Neural cell (in vitro differentiated cells): ENCODE results near the gene AP1S1. TPM values are rescaled to one million over a fixed set of nuclear protein-coding genes. Genes with fewer than 3 reads are reported as not detected.

Source experiments
- H2AFZ ChIP-seq: fragments of 200-600, 300-800 bp; sonication (generic), shearing (Covaris generic); 2 replicates; pipeline ENCODE4 v1.6.0; 2014; ENCODE audit warnings: low read depth, mild to moderate bottlenecking, antibody characterized with exemption, low read length, moderate library complexity
- H3F3A ChIP-seq: fragments of 200-600 bp; shearing (Covaris generic); 2 replicates; pipeline ENCODE4 v1.6.1; 2016; ENCODE audit warnings: mild to moderate bottlenecking, moderate library complexity, mixed read lengths, antibody characterized with exemption, low read length; ENCODE audit not compliant: insufficient read depth, poor library complexity, severe bottlenecking
- H3K27ac ChIP-seq: fragments of 200-600, 300-800 bp; sonication (generic), shearing (Covaris generic); 2 replicates; pipeline ENCODE4 v1.5.1; 2014; ENCODE audit warnings: mild to moderate bottlenecking, low read length, moderate library complexity
- H3K27me3 ChIP-seq: fragments of 300-800, 200-600 bp; sonication (generic), shearing (Covaris generic); 2 replicates; pipeline ENCODE4 v1.6.0; 2014; ENCODE audit warnings: mild to moderate bottlenecking, low read depth, low read length, moderate library complexity; ENCODE audit not compliant: insufficient read depth
- H3K36me3 ChIP-seq: fragments of 300-800, 200-600 bp; sonication (generic), shearing (Covaris generic); 2 replicates; pipeline ENCODE4 v1.5.1; 2014; ENCODE audit warnings: mild to moderate bottlenecking, antibody characterized with exemption, low read length, moderate library complexity; ENCODE audit not compliant: insufficient read depth
- H3K4me2 ChIP-seq: fragments of 300-800, 200-600 bp; sonication (generic), shearing (Covaris generic); 2 replicates; pipeline ENCODE4 v1.6.0; 2014; ENCODE audit warnings: mild to moderate bottlenecking, low read length
- H3K4me3 ChIP-seq: fragments of 300-800, 200-600 bp; sonication (generic), shearing (Covaris generic); 2 replicates; pipeline ENCODE4 v1.5.1; 2014; ENCODE audit warnings: mild to moderate bottlenecking, low read length, moderate library complexity
- H3K79me2 ChIP-seq: fragments of 200-600 bp; shearing (Covaris generic); replicated peaks from 2 replicates; pipeline ENCODE4 v1.6.0; 2014; ENCODE audit warnings: mild to moderate bottlenecking, low read length, moderate library complexity; ENCODE audit not compliant: insufficient read depth
- H3K9ac ChIP-seq: fragments of 300-800, 200-600 bp; sonication (generic), shearing (Covaris generic); 2 replicates; pipeline ENCODE4 v1.6.1; 2016; ENCODE audit warnings: mild to moderate bottlenecking, low read length, mixed read lengths
- H3K9me2 ChIP-seq: fragments of 200-600 bp; shearing (Covaris generic); 2 replicates; pipeline ENCODE4 v1.6.1; 2016; ENCODE audit warnings: mild to moderate bottlenecking, low read length, mixed read lengths; ENCODE audit not compliant: insufficient read depth
- H3K9me3 ChIP-seq: fragments of 200-600, 300-800 bp; sonication (generic), shearing (Covaris generic); 2 replicates; pipeline ENCODE4 v1.6.1; 2016; ENCODE audit warnings: mild to moderate bottlenecking, mixed run types, low read length, moderate library complexity, mixed read lengths
- H4K20me1 ChIP-seq: fragments of 200-600 bp; shearing (Covaris generic); 2 replicates; pipeline ENCODE4 v1.6.1; 2016; ENCODE audit warnings: mild to moderate bottlenecking, mixed run types; ENCODE audit not compliant: insufficient read depth
- CTCF ChIP-seq: fragments of 450-650 bp; IDR thresholded peaks from 2 replicates; pipeline ENCODE4 v1.5.1; 2014; ENCODE audit warnings: antibody characterized with exemption, mild to moderate bottlenecking, moderate library complexity; ENCODE audit not compliant: poor library complexity, severe bottlenecking
- EP300 ChIP-seq: fragments of 450-650 bp; conservative IDR thresholded peaks from 2 replicates; pipeline ENCODE4 v1.6.1; 2014; ENCODE audit warnings: antibody characterized with exemption, mild to moderate bottlenecking, moderate library complexity; ENCODE audit not compliant: poor library complexity, severe bottlenecking
- EZH2 ChIP-seq: fragments of 200-600, 300-800 bp; shearing (Covaris generic), sonication (generic); IDR thresholded peaks from 2 replicates; pipeline ENCODE4 v1.6.1; 2014; ENCODE audit warnings: antibody characterized with exemption, low read length, borderline replicate concordance, mild to moderate bottlenecking; ENCODE audit not compliant: insufficient read depth, poor library complexity, severe bottlenecking
- MXI1 ChIP-seq: fragments of 450-650 bp; conservative IDR thresholded peaks from 2 replicates; pipeline ENCODE4 v1.6.1; 2014; ENCODE audit warnings: antibody characterized with exemption, mild to moderate bottlenecking; ENCODE audit not compliant: poor library complexity, severe bottlenecking
- POLR2AphosphoS5 ChIP-seq: IDR thresholded peaks from 2 replicates; pipeline ENCODE4 v1.6.1; 2012
- RAD21 ChIP-seq: fragments of 450-650 bp; conservative IDR thresholded peaks from 2 replicates; pipeline ENCODE4 v1.6.1; 2014; ENCODE audit warnings: antibody characterized with exemption, mild to moderate bottlenecking, moderate library complexity
- REST ChIP-seq: IDR thresholded peaks from 2 replicates; pipeline ENCODE4 v1.6.1; 2012; ENCODE audit warnings: borderline replicate concordance
- SMC3 ChIP-seq: fragments of 450-650 bp; conservative IDR thresholded peaks from 2 replicates; pipeline ENCODE4 v1.6.1; 2014; ENCODE audit warnings: antibody characterized with exemption, mild to moderate bottlenecking, moderate library complexity; ENCODE audit not compliant: poor library complexity
- TAF1 ChIP-seq: IDR thresholded peaks from 2 replicates; pipeline ENCODE4 v1.6.1; 2012; ENCODE audit warnings: low read depth
- polyA plus RNA-seq: library from polyadenylated mRNA; depleted of rRNA; stranded (reverse); fragments of >200 nt; gene quantifications from 2 replicates; pipeline ENCODE4 v1.2.3, GENCODE V29; 2014

Gene AP1S1
- polyA plus RNA-seq, 1 donor from 2014 or later: 344 TPM

GRCh38 chr7:101116898-101117297 is 37.4 kb upstream of the AP1S1 start:
- H3K9ac ChIP-seq: no peak overlapping the region
- TF ChIP-seq CTCF (no peak), RAD21 (no peak), SMC3 (no peak), EZH2 (no peak), POLR2AphosphoS5 (no peak), TAF1 (no peak), REST (no peak), EP300 (no peak), MXI1 (no peak)
- H3K27me3 ChIP-seq: no peaks in the 10 kb centered on the region
- H3K4me3 ChIP-seq: no peak overlapping the region
- H3K9me3 ChIP-seq: no peaks in the 10 kb centered on the region
- H3F3A ChIP-seq: no peaks in the 10 kb centered on the region
- no peak overlapping the region for H3K4me2 ChIP-seq
- no peak overlapping the region for H3K27ac ChIP-seq
- H3K9me2 ChIP-seq: no peaks in the 10 kb centered on the region
- H3K79me2 ChIP-seq: no peaks in the 10 kb centered on the region
- H2AFZ ChIP-seq: no peak overlapping the region
- no peaks in the 10 kb centered on the region for H3K36me3 ChIP-seq
- no peaks in the 10 kb centered on the region for H4K20me1 ChIP-seq

GRCh38 chr7:101118856-101119255 is 35.4 kb upstream of the AP1S1 start:
- Histone ChIP-seq H3K36me3 (no peaks in the 10 kb centered on the region), H3K9me2 (no peaks in the 10 kb centered on the region), H3K27ac (no peak overlapping the region), H3K9ac (no peak overlapping the region), H3K27me3 (no peaks in the 10 kb centered on the region), H3K4me2 (no peak overlapping the region), H3F3A (no peaks in the 10 kb centered on the region), H3K9me3 (no peaks in the 10 kb centered on the region), H3K79me2 (no peaks in the 10 kb centered on the region), H2AFZ (no peak overlapping the region), H3K4me3 (no peak overlapping the region), H4K20me1 (no peaks in the 10 kb centered on the region)
- TF ChIP-seq RAD21: no peak
- no peak for TF ChIP-seq MXI1
- no peak for TF ChIP-seq REST
- no peak for TF ChIP-seq CTCF
- no peak for TF ChIP-seq EP300
- TF ChIP-seq EZH2: no peak
- no peak for TF ChIP-seq TAF1
